IPS-18a (cell line): ENCODE measurements around the gene FOXP1.

Experiments
- H3K27ac ChIP-seq: one replicate; pipeline ENCODE4 v1.5.1; 2013; ENCODE audit warnings: low read length
- H3K27me3 ChIP-seq: one replicate; pipeline ENCODE4 v1.6.1; 2013; ENCODE audit warnings: mild to moderate bottlenecking, low read length; ENCODE audit not compliant: control insufficient read depth, insufficient read depth
- H3K36me3 ChIP-seq: one replicate; pipeline ENCODE4 v1.6.1; 2013; ENCODE audit warnings: low read depth, low read length; ENCODE audit not compliant: control insufficient read depth
- H3K4me1 ChIP-seq: one replicate; pipeline ENCODE4 v1.6.1; 2013; ENCODE audit warnings: low read depth, low read length; ENCODE audit not compliant: control insufficient read depth
- H3K4me3 ChIP-seq: one replicate; pipeline ENCODE4 v1.5.1; 2013; ENCODE audit warnings: low read length
- H3K9ac ChIP-seq: one replicate; pipeline ENCODE4 v1.6.1; 2013; ENCODE audit warnings: mild to moderate bottlenecking, low read length, moderate library complexity
- H3K9me3 ChIP-seq: one replicate; pipeline ENCODE4 v1.6.1; 2013; ENCODE audit warnings: low read depth, low read length; ENCODE audit not compliant: control insufficient read depth

The FOXP1 gene

DNA sequence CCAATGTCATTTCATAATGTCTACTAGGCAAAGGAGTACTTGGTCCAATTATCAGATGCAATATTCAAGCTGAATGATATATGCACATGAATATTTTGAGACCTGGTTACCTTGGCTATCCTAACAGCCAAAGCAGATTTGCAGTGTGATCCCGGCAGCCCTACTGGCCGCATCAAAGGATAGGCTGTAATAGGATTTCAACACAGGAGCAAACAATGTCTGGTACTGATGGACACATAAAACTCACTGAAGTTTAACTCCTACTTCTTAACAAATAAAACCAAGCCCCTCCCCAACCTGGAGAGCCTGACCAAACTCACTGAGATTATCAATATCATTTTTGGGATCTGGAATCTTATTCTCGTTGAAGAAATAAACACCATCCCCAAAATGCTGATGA is 130.2 kb downstream of the FOXP1 start:
- Histone ChIP-seq H3K9ac (no peak overlapping the region), H3K4me1 (peaks cover 13% of the 10 kb centered on the region)

DNA sequence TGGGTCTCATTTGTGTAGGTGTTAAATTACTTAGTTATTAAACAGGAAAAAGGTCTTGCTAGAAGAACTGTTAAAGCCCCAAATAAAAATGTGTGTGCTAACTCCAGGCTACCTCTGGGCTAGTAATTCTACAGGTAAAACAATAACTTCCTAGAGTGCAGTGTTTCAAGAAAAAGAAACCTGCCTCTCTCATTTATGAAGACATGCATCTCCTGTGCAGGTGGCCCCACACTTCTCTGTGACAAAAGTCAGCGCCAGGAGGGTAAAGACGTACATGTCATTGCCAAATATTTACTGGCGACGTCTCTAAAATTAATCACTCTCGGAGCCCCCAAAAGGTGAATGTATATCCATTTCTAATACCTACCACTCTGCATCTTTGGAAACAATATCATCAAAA is 131.7 kb downstream of the FOXP1 start:
- Histone ChIP-seq H3K27ac (no peak overlapping the region), H3K9me3 (no peaks in the 10 kb centered on the region), H3K36me3 (no peaks in the 10 kb centered on the region), H3K27me3 (no peaks in the 10 kb centered on the region), H3K4me3 (no peak overlapping the region), H3K9ac (no peak overlapping the region), H3K4me1 (peaks cover 13% of the 10 kb centered on the region)

More for the DNA sequence above, 130.2 kb downstream of the FOXP1 start:
- Histone ChIP-seq H3K9me3 (no peaks in the 10 kb centered on the region), H3K27me3 (no peaks in the 10 kb centered on the region), H3K27ac (no peak overlapping the region), H3K36me3 (no peaks in the 10 kb centered on the region), H3K4me3 (no peak overlapping the region)

DNA sequence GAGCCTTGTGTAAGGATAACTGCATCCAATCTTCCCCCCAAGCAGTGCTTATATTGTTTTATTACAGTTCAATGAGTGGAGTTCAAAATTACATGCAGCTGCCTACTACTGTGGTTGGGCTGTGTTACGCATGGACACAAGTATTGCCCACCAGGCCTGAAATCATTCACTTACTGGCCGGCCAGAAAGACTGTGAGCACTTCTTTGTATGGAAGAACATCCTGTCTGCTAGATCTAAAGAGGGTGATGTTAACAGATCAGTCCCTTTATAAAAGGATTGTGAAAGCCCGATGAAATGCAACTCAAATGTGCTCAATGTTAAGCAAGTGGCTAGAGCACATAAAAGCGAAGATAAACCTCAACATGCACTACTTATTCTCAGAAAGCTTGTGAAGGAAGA is 132.5 kb downstream of the FOXP1 start:
- Histone ChIP-seq H3K4me3 (no peak overlapping the region), H3K9ac (no peak overlapping the region), H3K4me1 (peaks cover 13% of the 10 kb centered on the region), H3K27ac (no peak overlapping the region), H3K36me3 (no peaks in the 10 kb centered on the region), H3K27me3 (no peaks in the 10 kb centered on the region), H3K9me3 (no peaks in the 10 kb centered on the region)

DNA sequence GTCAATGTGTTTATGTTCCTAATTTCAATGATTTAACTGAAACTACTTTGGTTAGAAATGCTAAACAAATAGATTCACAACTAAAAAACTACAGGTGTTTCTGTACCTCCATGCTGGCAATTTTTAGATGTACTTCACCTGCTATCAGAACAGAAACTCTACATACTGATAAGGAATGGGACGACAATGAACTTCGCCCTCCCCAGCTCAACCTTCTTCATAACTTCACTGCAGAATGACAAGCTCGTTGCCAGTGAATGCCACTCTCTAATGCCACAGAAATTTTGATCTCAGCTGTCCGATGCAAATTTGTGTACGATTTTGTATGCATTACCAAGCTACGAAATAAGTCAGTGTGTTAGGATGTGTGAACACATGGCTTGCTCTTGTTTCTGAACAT is 133.4 kb downstream of the FOXP1 start:
- Histone ChIP-seq H3K36me3 (no peaks in the 10 kb centered on the region), H3K4me3 (no peak overlapping the region), H3K27ac (no peak overlapping the region), H3K4me1 (peaks cover 13% of the 10 kb centered on the region), H3K9ac (no peak overlapping the region), H3K27me3 (no peaks in the 10 kb centered on the region), H3K9me3 (no peaks in the 10 kb centered on the region)

DNA sequence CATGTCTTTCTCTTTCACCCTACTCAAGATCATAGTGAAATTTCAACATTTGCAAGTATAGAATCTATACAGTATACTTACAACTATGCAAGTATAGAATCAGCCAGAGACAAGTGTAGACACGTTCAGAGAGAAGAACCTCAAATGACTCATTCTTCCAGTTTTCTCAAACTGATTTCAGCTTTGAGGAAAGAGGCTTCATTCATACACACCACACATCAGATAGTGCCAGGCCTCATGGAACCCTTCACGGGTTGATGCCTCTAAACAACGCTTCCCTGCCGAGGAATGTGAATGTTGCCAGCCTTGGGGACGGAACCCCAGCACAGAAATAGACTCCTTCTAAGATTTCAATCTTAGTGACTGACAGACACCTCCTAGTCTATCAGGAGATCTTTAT is 135.7 kb downstream of the FOXP1 start:
- H3K9me3 ChIP-seq: no peaks in the 10 kb centered on the region
- H3K27ac ChIP-seq: no peak overlapping the region
- H3K27me3 ChIP-seq: no peaks in the 10 kb centered on the region
- no peaks in the 10 kb centered on the region for H3K36me3 ChIP-seq
- H3K4me3 ChIP-seq: no peak overlapping the region
- peaks cover 12% of the 10 kb centered on the region for H3K4me1 ChIP-seq
- no peak overlapping the region for H3K9ac ChIP-seq

DNA sequence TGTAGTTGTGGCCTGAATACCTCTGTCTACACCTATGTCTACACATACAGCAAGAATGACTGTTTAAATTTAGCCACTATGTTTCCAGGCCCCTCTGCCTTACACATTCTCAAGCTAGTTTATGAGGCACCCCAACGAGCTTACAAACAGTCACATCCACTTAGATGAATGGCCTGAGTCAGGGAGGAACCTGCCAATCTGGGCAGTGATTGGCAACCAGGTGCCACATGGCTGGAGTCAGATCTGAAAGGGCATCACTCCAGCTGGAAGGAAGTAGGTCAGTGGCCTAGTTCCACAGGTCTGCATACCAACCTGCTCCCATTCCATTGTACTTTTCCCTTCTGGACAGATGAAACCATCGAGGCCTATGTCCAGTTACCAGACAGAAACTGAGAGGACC is 136.3 kb downstream of the FOXP1 start:
- H3K9me3 ChIP-seq: no peaks in the 10 kb centered on the region
- no peaks in the 10 kb centered on the region for H3K27me3 ChIP-seq
- no peak overlapping the region for H3K4me3 ChIP-seq
- H3K36me3 ChIP-seq: no peaks in the 10 kb centered on the region
- H3K27ac ChIP-seq: no peak overlapping the region
- peaks cover 8% of the 10 kb centered on the region for H3K4me1 ChIP-seq
- H3K9ac ChIP-seq: no peak overlapping the region

DNA sequence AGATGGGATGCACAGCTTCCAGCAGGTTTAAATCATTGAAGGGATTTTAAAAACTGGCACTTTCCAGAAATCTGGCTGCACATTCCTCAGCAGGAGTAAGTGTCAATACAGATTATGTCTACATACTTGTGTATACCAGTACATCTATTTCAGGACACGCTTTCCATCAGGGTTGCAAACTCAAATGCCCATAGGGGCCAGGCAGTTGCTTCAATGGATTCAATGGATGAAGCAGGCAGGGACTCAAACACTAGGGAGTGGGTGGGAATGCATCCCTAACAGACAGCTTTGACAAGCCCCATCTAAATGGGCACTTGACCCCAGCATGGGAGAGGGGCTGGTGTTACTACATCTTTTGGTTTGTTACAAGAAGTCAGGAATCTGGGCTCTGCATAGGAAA is 136.8 kb downstream of the FOXP1 start:
- H3K27me3 ChIP-seq: no peaks in the 10 kb centered on the region
- no peak overlapping the region for H3K9ac ChIP-seq
- peaks cover 8% of the 10 kb centered on the region for H3K4me1 ChIP-seq
- no peaks in the 10 kb centered on the region for H3K36me3 ChIP-seq
- H3K4me3 ChIP-seq: no peak overlapping the region
- H3K27ac ChIP-seq: no peak overlapping the region
- H3K9me3 ChIP-seq: no peaks in the 10 kb centered on the region

DNA sequence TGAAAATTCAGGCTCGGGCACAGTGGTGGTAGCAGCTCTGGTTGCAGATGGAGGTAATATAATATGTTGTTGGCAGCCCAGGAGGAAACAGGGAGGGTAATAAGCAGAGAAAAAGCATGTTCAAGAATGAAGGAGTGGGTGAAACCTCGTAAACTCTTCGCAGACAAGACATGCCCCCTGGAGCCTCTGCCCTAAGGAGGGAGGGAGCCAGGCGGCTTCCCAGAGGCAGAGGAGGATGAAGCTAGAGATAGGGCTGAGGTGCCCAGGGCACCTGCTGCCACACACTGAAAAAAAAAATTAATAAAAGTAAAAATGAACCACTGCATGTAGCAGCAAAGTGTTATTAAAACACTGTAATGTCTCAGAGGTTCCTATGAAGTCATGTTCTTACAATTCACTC is 137.3 kb downstream of the FOXP1 start:
- no peaks in the 10 kb centered on the region for H3K9me3 ChIP-seq
- H3K36me3 ChIP-seq: no peaks in the 10 kb centered on the region
- no peak overlapping the region for H3K9ac ChIP-seq
- H3K27me3 ChIP-seq: no peaks in the 10 kb centered on the region
- no peak overlapping the region for H3K4me3 ChIP-seq
- H3K27ac ChIP-seq: no peak overlapping the region
- H3K4me1 ChIP-seq: peaks cover 5% of the 10 kb centered on the region

DNA sequence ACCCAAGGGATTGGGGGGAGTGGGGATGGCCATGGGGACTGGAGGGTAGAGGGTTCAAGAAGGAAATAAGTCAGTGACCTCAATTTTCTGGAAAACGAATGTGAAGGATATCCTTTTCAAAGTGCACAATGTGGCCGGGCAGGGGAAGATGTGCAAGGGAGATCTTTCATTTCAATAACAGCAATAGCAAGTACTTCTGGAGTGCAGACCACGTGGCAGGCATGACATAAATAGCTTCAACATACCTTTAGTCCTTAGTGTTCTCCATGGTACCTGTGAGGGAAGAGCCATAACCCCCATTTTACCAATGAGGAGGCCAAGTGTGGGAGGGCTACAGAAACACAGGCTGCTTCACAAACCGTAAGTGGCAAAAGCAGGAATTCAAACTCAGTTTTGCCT is 138.7 kb downstream of the FOXP1 start:
- H3K4me3 ChIP-seq: no peak overlapping the region
- no peaks in the 10 kb centered on the region for H3K4me1 ChIP-seq
- no peak overlapping the region for H3K27ac ChIP-seq
- no peaks in the 10 kb centered on the region for H3K9me3 ChIP-seq
- H3K27me3 ChIP-seq: no peaks in the 10 kb centered on the region
- no peak overlapping the region for H3K9ac ChIP-seq
- no peaks in the 10 kb centered on the region for H3K36me3 ChIP-seq

DNA sequence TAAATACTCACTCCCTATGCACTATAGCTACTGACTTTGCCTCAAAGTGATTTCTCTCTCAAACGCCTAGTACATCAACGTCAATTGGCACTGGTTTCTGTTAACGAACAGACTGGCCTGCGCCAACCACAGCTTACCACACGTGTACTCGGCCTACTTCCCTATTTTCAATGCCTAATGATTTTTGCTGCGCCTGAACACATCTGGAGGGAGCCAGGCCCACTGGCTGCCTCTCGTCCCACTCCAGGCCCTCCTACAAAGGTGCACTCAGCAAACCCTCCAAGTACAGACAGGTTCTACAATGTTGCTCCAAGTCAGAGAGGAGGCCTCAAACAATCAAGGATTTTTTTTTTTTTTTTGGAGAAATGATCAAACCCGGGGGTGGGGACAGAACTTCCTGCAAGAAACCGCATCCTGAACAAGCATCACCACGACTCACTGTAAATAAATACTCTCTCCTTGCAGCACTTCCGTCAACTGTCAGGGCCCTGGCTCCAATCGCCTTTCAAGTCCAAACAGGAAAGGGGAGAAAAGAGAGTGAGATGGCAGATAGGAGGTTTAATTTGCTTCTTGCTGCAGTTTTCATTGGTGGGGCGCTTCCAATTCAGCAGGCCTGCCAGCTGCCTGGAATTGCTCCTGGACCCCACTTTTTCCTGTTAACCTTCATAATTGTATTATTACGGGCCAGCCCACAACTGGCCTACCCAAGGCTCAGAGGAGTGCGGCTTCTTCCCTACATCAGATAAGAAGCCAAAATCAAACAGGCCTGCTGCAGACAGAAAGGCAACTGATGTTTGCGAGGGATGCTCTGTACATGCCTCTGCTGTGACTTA is 139.3 kb downstream of the FOXP1 start:
- Histone ChIP-seq H3K36me3 (no peaks in the 10 kb centered on the region), H3K4me3 (no peak overlapping the region), H3K27ac (no peak overlapping the region), H3K4me1 (no peaks in the 10 kb centered on the region), H3K9me3 (no peaks in the 10 kb centered on the region), H3K9ac (no peak overlapping the region), H3K27me3 (no peaks in the 10 kb centered on the region)

DNA sequence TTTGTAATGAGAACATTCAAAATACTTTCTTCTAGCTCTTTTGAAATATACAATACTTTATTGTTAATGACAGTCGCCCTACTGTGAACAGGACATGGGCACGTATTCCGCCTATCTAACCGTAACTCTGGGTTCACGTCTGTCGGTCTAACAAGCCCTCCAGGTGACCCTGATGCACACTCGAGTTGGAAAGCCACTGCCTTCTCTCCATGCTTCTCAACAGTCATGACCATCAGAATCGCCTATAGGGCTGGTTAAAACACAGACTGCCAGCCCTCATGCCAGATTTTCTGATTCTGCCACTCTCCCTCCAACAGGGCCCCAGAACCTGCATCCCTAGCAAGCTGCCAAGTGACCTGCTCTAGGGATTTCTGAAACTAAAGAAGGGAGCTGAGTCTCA is 140.2 kb downstream of the FOXP1 start:
- Histone ChIP-seq H3K27ac (no peak overlapping the region), H3K4me1 (peaks cover under 1% of the 10 kb centered on the region), H3K4me3 (no peak overlapping the region), H3K36me3 (no peaks in the 10 kb centered on the region), H3K9ac (no peak overlapping the region), H3K9me3 (no peaks in the 10 kb centered on the region), H3K27me3 (no peaks in the 10 kb centered on the region)

DNA sequence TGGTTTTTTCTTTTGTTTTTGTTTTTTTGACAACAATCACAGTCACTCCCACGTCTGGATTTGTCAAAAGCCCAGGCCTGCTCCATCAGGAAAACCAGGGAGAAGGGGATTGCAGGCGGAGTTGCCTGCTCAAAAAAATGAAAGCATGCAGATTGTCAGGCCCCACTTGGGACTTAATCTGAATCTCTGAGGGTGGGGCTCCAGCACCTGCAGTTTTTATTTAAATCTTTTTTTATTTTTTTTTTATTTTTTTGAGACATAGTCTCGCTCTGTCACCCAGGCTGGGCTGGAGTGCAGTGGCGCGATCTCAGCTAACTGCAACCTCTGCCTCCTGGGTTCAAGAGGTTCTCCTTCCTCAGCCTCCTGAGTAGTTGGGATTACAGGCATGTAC is 140.9 kb downstream of the FOXP1 start:
- Histone ChIP-seq H3K9me3 (no peaks in the 10 kb centered on the region), H3K4me3 (no peak overlapping the region), H3K4me1 (peaks cover 6% of the 10 kb centered on the region), H3K27me3 (no peaks in the 10 kb centered on the region), H3K9ac (no peak overlapping the region), H3K27ac (no peak overlapping the region), H3K36me3 (no peaks in the 10 kb centered on the region)
